ENCODE measurements around the gene TMEM14A. TPM values are rescaled to one million over a fixed set of nuclear protein-coding genes. Genes with fewer than 3 reads are reported as not detected.

The TMEM14A gene
- total RNA-seq, 1 experiment from 2014 or later: 45.6 TPM

- ChIA-PET POLR2A (no interaction called here), CTCF (interaction anchor here (0.6 to 0.7 kb wide), 3 partner anchors 18 to 230 kb away, joined by 3 to 4 read pairs (median 3); no protein-coding TSS in a partner anchor)
- H3K4me3 ChIP-seq (ENCODE audit: low read depth in 2 of 2, low read length in 2 of 2): no peak overlapping the region
- no peak for DNase-seq (ENCODE audit: low read depth, low spot score)
- in situ Hi-C loops (cut with HindIII; ENCODE audit: low pct_unique_long_range_greater_than_20kb, low sequenced_read_pairs) (no loop called here), intact Hi-C loops (cut with micrococcal nuclease; ENCODE audit: unreplicated experiment) (no loop called here)
- ATAC-seq: no peak
- no TSS peak for BruUV-seq (replicated peaks)
- no peaks in the 10 kb centered on the region for H3K4me1 ChIP-seq (ENCODE audit: control insufficient read depth, insufficient read depth, low read length)
- TF ChIP-seq TCF7L2 (IDR thresholded peaks at IDR 0.05; ENCODE audit: low read depth, low read length) (no peak), CTCF (IDR thresholded peaks at IDR 0.05) (no peak), REST (IDR thresholded peaks at IDR 0.05; ENCODE audit: insufficient read depth in 1 of 2, low read depth in 2 of 2, low read length in 1 of 2) (no peak), SIN3A (IDR thresholded peaks at IDR 0.05; ENCODE audit: borderline replicate concordance, insufficient read depth, low read depth, low read length) (no peak), POLR2AphosphoS5 (IDR thresholded peaks at IDR 0.05; ENCODE audit: low read depth, low read length) (no peak)
- no peaks in the 10 kb centered on the region for H3K9me3 ChIP-seq (ENCODE audit: control insufficient read depth, insufficient read depth, low read depth, low read length)
- H3K27ac ChIP-seq (ENCODE audit: low read length): no peak overlapping the region
- H3K36me3 ChIP-seq (ENCODE audit: control insufficient read depth, insufficient read depth, low read length): no peaks in the 10 kb centered on the region
- no peaks in the 10 kb centered on the region for H3K27me3 ChIP-seq (ENCODE audit: control insufficient read depth, insufficient read depth, low read length)
Measured at GRCh38 chr6:52634211-52634610, 36.7 kb upstream of the TMEM14A start.

- ATAC-seq: no peak
Measured at GRCh38 chr6:52635049-52635577, 35.8 kb upstream of the TMEM14A start.

More at GRCh38 chr6:52635049-52635577, 35.8 kb upstream of the TMEM14A start:
- DNase-seq (ENCODE audit: low read depth, low spot score): no peak
- Histone ChIP-seq H3K4me1 (ENCODE audit: control insufficient read depth, insufficient read depth, low read length) (no peaks in the 10 kb centered on the region), H3K9me3 (ENCODE audit: control insufficient read depth, insufficient read depth, low read depth, low read length) (no peaks in the 10 kb centered on the region), H3K27me3 (ENCODE audit: control insufficient read depth, insufficient read depth, low read length) (no peaks in the 10 kb centered on the region), H3K4me3 (ENCODE audit: low read depth in 2 of 2, low read length in 2 of 2) (no peak overlapping the region), H3K27ac (ENCODE audit: low read length) (no peak overlapping the region), H3K36me3 (ENCODE audit: control insufficient read depth, insufficient read depth, low read length) (no peaks in the 10 kb centered on the region)
- no peak for TF ChIP-seq POLR2AphosphoS5 (IDR thresholded peaks at IDR 0.05; ENCODE audit: low read depth, low read length)
- TF ChIP-seq TCF7L2 (IDR thresholded peaks at IDR 0.05; ENCODE audit: low read depth, low read length): no peak
- TF ChIP-seq SIN3A (IDR thresholded peaks at IDR 0.05; ENCODE audit: borderline replicate concordance, insufficient read depth, low read depth, low read length): no peak
- TF ChIP-seq REST (IDR thresholded peaks at IDR 0.05; ENCODE audit: insufficient read depth in 1 of 2, low read depth in 2 of 2, low read length in 1 of 2): no peak
- TF ChIP-seq CTCF (IDR thresholded peaks at IDR 0.05): no peak
- ChIA-PET POLR2A (no interaction called here), CTCF (interaction anchor here (0.7 kb wide), 1 partner anchor 230 kb away, joined by 3 read pairs; no protein-coding TSS in a partner anchor)
- intact Hi-C loops (cut with micrococcal nuclease; ENCODE audit: unreplicated experiment): no loop called here
- in situ Hi-C loops (cut with HindIII; ENCODE audit: low pct_unique_long_range_greater_than_20kb, low sequenced_read_pairs): no loop called here
- BruUV-seq (replicated peaks): no TSS peak
